Esophagus (tissue), 2 donors: Measurements from ENCODE around the gene FITM1. TPM values are rescaled to one million over a fixed set of nuclear protein-coding genes. Genes with fewer than 3 reads are reported as not detected.

Experiments used
- H3K27ac ChIP-seq, 2 donors: one replicate each; pipeline ENCODE4 v1.5.1; 2013; ENCODE audit warnings: low read depth in 2 of 2, mild to moderate bottlenecking in 2 of 2, inconsistent platforms in 1 of 2, low read length in 1 of 2, moderate library complexity in 1 of 2
- H3K27me3 ChIP-seq, 2 donors: one replicate each; pipeline ENCODE4 v1.6.1; 2013; ENCODE audit warnings: low read length in 2 of 2, control low read depth in 1 of 2, mild to moderate bottlenecking in 1 of 2; ENCODE audit not compliant: insufficient read depth in 2 of 2, control insufficient read depth in 1 of 2
- H3K36me3 ChIP-seq, 2 donors: one replicate each; pipeline ENCODE4 v1.6.1; 2013; ENCODE audit warnings: low read length in 1 of 2; ENCODE audit not compliant: control insufficient read depth in 2 of 2, insufficient read depth in 2 of 2
- H3K4me1 ChIP-seq, 2 donors: one replicate each; pipeline ENCODE4 v1.6.1; 2013; ENCODE audit warnings: low read length in 1 of 2; ENCODE audit not compliant: control insufficient read depth in 2 of 2, insufficient read depth in 2 of 2
- H3K4me3 ChIP-seq, 2 donors: one replicate each; pipeline ENCODE4 v1.5.1; 2013; ENCODE audit warnings: low read length in 2 of 2, mild to moderate bottlenecking in 2 of 2, low read depth in 1 of 2, moderate library complexity in 1 of 2
- H3K9me3 ChIP-seq, 2 donors: one replicate each; pipeline ENCODE4 v1.6.1; 2013; ENCODE audit warnings: mild to moderate bottlenecking in 2 of 2, low read depth in 1 of 2, low read length in 1 of 2, moderate library complexity in 1 of 2; ENCODE audit not compliant: control insufficient read depth in 2 of 2, insufficient read depth in 1 of 2
- whole genome bisulfite sequencing, 2 donors: extraction: QIAGEN DNeasy Blood & Tissue Kit; methylation state at CpG; one replicate each; pipeline ENCODE4 v1.1.7; 2013; 5-methylcytosine and 5-hydroxymethylcytosine counted together
- polyA plus RNA-seq, 2 donors: library from polyadenylated mRNA; stranded (reverse); fragments of 200-250 nt; gene quantifications; one replicate each; pipeline ENCODE4 v1.2.3, GENCODE V29; 2013
- donor health status: healthy with polysubstance abuse.
- donor health status: Bipolar disorder and iron deficiency.

Gene FITM1
- polyA plus RNA-seq, 2 donors = 0.60 to 1.1 TPM

DNA sequence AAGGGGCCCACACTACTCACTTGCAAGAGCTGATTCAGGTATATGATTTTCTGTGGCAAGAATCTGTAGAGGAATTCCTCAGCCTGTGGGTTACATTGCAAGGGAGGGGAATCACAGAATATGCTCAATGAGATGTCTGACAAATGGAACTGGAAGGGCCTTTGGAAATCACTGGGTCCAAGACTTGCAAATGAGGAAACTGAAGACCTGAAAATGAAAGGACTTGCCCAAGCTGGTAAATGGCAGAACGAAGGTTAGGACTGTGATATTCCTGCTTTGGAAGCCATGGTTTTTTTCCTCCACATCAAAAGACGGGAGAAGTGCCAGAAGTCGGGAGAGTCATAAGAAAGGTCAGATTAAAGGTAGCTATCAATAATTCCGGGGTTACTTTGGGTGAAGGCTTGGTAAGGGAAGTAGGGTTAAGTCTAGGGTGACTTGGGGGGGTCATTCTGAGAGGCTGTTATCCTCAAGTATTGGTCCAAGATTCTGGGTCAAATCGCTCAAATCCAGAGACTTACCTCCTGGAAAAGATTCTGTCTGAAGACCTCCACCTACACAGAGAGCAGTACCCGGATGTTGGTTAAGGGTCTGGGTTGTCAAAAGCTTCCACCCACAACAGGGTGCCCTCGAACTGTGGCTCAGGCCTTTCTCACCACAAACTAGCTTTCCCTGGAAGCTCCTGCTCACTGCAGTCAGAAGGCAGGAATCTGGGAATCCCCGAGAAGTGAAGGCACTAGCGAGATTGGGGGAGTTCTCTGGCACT is 15.4 kb downstream of the FITM1 start:
- peaks cover 0 to 18% of the 10 kb centered on the region in 2 donors for H3K36me3 ChIP-seq
- H3K9me3 ChIP-seq = no peaks in the 10 kb centered on the region
- peak overlapping the region; percentile 92 to 97 for H3K27ac ChIP-seq
- WGBS, 2 donors = 7 to 10% methylated on average over 9 of the region's 9 CpGs
- no peaks in the 10 kb centered on the region for H3K27me3 ChIP-seq
- H3K4me1 ChIP-seq = peaks cover 0 to 14% of the 10 kb centered on the region in 2 donors
- H3K4me3 ChIP-seq = peak overlapping the region; percentile 87 to 93

DNA sequence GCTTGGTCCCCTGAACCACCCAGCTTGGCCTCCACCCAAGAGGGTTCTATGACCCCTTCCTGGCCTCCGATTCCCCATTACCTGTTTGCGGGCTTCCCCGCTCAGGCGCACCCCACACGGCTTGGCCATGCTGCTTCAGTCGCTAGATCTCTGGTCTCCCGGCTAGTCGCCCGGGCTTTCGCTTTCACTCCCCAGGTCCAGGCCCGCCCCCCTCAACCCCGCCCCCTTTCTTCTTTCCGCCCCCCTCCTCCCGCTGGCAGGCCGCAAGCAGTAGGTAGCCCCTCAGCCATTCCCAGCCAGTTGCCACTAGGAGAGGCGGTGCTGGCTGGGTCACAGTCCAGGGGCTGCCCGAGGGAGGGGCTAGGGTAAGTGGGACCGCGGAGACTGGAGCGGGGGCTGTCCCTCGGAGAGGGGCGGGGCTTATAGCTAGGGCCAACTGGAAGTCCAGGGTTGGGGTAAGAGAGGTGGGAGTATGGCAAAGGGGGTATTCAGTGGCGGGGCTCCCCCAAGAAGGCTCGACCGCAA is 16.1 kb downstream of the FITM1 start, which contains the start of gene PSME2:
Gene PSME2 (minus strand): TSS at position 158 of the 525 bp plus-strand sequence. CDS start 29 bp downstream, at position 129.
- WGBS, 2 donors = 0 to 1% methylated on average over 25 of the region's 25 CpGs
- peaks cover 3 to 24% of the 10 kb centered on the region in 2 donors for H3K36me3 ChIP-seq
- no peaks in the 10 kb centered on the region for H3K9me3 ChIP-seq
- H3K27ac ChIP-seq = peak within 1 kb of the TSS; percentile 92 to 97
- peaks cover 0 to 14% of the 10 kb centered on the region in 2 donors for H3K4me1 ChIP-seq
- no peaks in the 10 kb centered on the region for H3K27me3 ChIP-seq
- H3K4me3 ChIP-seq = peak within 1 kb of the TSS; percentile 87 to 93

DNA sequence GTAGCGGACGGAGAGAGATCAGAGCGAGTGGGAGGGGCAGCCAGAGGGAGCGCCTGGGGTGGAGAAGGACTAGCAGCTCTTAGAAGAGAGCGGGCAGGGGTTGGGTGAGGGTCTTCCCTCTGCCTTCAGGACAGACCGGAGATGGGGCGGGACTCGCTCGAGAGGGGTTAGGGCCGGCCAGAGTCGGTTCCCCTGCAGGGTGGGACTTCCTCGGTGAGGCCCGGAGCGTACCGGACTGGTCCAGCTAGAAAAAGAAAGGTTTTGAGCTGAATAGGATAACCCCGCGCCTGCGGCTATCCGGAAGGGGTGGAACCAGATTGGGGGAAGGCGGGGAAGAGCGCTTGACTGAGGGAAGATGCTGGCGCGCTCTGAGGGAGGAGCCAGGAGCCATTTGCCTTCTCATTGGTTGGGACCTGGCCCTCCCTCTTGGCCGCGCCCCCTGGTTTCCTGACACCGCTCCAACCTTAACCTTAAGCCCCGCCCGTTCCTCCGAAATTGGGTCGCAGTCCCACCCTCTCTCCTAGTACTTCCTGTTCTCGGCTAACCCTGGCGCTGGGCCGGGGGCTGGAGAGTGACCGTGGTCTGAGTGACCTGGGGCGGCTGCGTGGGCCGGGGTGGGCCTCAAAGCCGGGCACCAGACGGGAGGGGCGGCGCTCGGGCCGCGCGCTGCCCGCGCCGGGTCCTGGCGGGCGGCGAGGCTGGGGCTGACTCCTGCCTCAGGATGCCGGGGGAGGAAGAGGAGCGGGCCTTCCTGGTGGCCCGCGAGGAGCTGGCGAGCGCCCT is 16.7 kb downstream of the FITM1 start, which contains the start of gene RNF31:
Gene RNF31 (plus strand): TSS at position 521 of the 783 bp plus-strand sequence. CDS start 201 bp downstream, at position 722.
- peak within 1 kb of the TSS; percentile 92 to 97 for H3K27ac ChIP-seq
- peaks cover 0 to 14% of the 10 kb centered on the region in 2 donors for H3K4me1 ChIP-seq
- H3K27me3 ChIP-seq = no peaks in the 10 kb centered on the region
- WGBS, 2 donors = 0 to 1% methylated on average over 57 of the region's 57 CpGs
- H3K36me3 ChIP-seq = peaks cover 4 to 29% of the 10 kb centered on the region in 2 donors
- no peaks in the 10 kb centered on the region for H3K9me3 ChIP-seq
- H3K4me3 ChIP-seq = peak within 1 kb of the TSS; percentile 87 to 93

DNA sequence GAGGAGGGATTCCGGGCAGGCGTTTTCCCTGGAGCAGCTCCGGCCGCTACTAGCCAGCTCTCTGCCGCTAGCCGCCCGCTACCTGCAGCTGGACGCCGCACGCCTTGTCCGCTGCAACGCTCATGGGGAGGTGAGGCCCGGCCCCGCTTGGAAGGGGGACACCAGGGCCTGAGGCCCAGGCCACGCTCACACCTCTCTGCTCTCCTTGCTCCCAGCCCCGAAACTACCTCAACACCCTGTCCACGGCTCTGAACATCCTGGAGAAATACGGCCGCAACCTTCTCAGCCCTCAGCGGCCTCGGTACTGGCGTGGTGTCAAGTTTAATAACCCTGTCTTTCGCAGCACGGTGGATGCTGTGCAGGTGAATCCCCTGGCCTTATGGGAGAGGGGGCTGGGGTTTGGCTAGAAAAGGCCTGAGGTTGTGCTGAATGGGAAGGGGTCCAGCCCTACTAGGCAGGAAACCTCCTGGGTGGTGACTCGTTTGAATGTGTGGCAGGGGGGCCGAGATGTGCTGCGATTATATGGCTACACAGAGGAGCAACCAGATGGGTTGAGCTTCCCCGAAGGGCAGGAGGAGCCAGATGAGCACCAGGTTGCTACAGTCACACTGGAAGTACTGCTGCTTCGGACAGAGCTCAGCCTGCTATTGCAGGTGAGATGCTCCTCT is 17.4 kb downstream of the FITM1 start:
- WGBS, 2 donors = 4 to 5% methylated on average over 29 of the region's 29 CpGs
- peaks cover 4 to 29% of the 10 kb centered on the region in 2 donors for H3K36me3 ChIP-seq
- no peaks in the 10 kb centered on the region for H3K27me3 ChIP-seq
- peak overlapping the region; percentile 91 to 97 for H3K27ac ChIP-seq
- peaks cover 0 to 14% of the 10 kb centered on the region in 2 donors for H3K4me1 ChIP-seq
- peak overlapping the region; percentile 87 to 93 for H3K4me3 ChIP-seq
- no peaks in the 10 kb centered on the region for H3K9me3 ChIP-seq

DNA sequence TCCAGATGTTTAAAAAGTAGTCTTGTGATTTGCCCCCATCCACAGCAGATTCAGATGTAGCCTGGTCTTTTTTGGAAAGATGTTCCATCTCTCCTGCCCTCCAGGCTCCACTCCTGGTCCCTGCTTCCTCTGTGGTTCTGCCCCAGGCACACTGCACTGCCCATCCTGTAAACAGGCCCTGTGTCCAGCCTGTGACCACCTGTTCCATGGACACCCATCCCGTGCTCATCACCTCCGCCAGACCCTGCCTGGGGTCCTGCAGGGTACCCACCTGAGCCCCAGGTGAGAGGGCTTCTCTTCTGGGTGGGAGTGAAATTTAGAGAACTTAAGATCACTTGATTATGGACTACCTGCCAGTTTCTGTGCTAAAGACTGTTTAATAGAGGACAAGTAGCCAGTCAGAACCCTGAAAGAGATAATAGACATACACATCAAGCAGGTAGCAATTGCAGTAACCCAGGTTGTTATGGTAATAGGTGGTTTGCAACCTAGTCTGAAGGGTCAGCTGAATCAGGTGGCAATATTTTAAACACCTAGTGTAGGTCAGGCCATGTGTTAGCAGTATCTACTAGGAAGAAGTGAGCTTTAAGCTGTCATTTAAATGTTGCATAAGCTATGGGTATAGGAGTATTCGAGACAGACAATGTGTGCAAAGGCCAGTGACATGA is 19.0 kb downstream of the FITM1 start:
- Histone ChIP-seq H3K9me3 (no peaks in the 10 kb centered on the region), H3K27ac (no peak overlapping the region), H3K27me3 (no peaks in the 10 kb centered on the region), H3K4me3 (no peak overlapping the region), H3K36me3 (peaks cover 4 to 24% of the 10 kb centered on the region in 2 donors), H3K4me1 (peaks cover 0 to 14% of the 10 kb centered on the region in 2 donors)
- WGBS, 2 donors = 95 to 97% methylated on average over 3 of the region's 3 CpGs

DNA sequence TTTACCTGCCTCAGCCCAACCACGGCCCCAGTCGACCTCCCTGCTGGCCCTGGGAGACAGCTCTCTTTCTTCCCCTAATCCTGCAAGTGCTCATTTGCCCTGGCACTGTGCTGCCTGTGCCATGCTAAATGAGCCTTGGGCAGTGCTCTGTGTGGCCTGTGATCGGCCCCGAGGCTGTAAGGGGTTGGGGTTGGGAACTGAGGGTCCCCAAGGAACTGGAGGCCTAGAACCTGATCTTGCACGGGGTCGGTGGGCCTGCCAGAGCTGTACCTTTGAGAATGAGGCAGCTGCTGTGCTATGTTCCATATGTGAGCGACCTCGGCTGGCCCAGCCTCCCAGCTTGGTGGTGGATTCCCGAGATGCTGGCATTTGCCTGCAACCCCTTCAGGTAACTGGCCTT is 19.6 kb downstream of the FITM1 start:
- H3K27me3 ChIP-seq = no peaks in the 10 kb centered on the region
- no peaks in the 10 kb centered on the region for H3K9me3 ChIP-seq
- H3K36me3 ChIP-seq = peaks cover 5 to 26% of the 10 kb centered on the region in 2 donors
- H3K4me1 ChIP-seq = peaks cover 0 to 14% of the 10 kb centered on the region in 2 donors
- H3K4me3 ChIP-seq = no peak overlapping the region
- H3K27ac ChIP-seq = no peak overlapping the region
- WGBS, 2 donors = 87 to 92% methylated on average over 9 of the region's 9 CpGs

DNA sequence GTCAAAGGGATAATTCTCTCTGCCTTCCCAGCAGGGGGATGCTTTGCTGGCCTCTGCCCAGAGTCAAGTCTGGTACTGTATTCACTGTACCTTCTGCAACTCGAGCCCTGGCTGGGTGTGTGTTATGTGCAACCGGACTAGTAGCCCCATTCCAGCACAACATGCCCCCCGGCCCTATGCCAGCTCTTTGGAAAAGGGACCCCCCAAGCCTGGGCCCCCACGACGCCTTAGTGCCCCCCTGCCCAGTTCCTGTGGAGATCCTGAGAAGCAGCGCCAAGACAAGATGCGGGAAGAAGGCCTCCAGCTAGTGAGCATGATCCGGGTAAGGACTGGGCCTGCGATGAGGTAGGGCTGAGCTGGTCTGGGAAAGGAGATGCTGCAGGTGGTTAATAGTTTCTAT is 20.1 kb downstream of the FITM1 start:
- Histone ChIP-seq H3K27ac (no peak overlapping the region), H3K27me3 (no peaks in the 10 kb centered on the region), H3K36me3 (peaks cover 10 to 31% of the 10 kb centered on the region in 2 donors), H3K4me3 (no peak overlapping the region), H3K9me3 (no peaks in the 10 kb centered on the region), H3K4me1 (peaks cover 0 to 10% of the 10 kb centered on the region in 2 donors)
- 91 to 92% methylated on average over 9 of the region's 9 CpGs for WGBS, 2 donors

DNA sequence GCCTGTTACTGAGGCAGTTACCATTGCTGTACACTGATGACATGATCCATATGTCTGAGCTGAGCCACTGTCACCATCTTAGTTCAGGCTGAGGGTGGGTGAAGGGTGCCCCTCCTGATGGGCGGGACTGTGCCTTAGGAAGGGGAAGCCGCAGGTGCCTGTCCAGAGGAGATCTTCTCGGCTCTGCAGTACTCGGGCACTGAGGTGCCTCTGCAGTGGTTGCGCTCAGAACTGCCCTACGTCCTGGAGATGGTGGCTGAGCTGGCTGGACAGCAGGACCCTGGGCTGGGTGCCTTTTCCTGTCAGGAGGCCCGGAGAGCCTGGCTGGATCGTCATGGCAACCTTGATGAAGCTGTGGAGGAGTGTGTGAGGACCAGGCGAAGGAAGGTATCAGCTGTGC is 20.5 kb downstream of the FITM1 start:
- Histone ChIP-seq H3K36me3 (peaks cover 12 to 34% of the 10 kb centered on the region in 2 donors), H3K9me3 (no peaks in the 10 kb centered on the region), H3K4me3 (no peak overlapping the region), H3K27ac (no peak overlapping the region), H3K27me3 (no peaks in the 10 kb centered on the region), H3K4me1 (peaks cover 0 to 8% of the 10 kb centered on the region in 2 donors)
- 86 to 89% methylated on average over 9 of the region's 9 CpGs for WGBS, 2 donors
